Neural cell (in vitro differentiated cells): ENCODE results near the gene FKRP. TPM values are rescaled to one million over a fixed set of nuclear protein-coding genes. Genes with fewer than 3 reads are reported as not detected.

Experiments
- H2AFZ ChIP-seq: fragments of 200-600, 300-800 bp; sonication (generic), shearing (Covaris generic); 2 replicates; pipeline ENCODE4 v1.6.0; 2014; ENCODE audit warnings: low read depth, mild to moderate bottlenecking, antibody characterized with exemption, low read length, moderate library complexity
- H3F3A ChIP-seq: fragments of 200-600 bp; shearing (Covaris generic); 2 replicates; pipeline ENCODE4 v1.6.1; 2016; ENCODE audit warnings: mild to moderate bottlenecking, moderate library complexity, mixed read lengths, antibody characterized with exemption, low read length; ENCODE audit not compliant: insufficient read depth, poor library complexity, severe bottlenecking
- H3K27ac ChIP-seq: fragments of 200-600, 300-800 bp; sonication (generic), shearing (Covaris generic); 2 replicates; pipeline ENCODE4 v1.5.1; 2014; ENCODE audit warnings: mild to moderate bottlenecking, low read length, moderate library complexity
- H3K27me3 ChIP-seq: fragments of 300-800, 200-600 bp; sonication (generic), shearing (Covaris generic); 2 replicates; pipeline ENCODE4 v1.6.0; 2014; ENCODE audit warnings: mild to moderate bottlenecking, low read depth, low read length, moderate library complexity; ENCODE audit not compliant: insufficient read depth
- H3K36me3 ChIP-seq: fragments of 300-800, 200-600 bp; sonication (generic), shearing (Covaris generic); 2 replicates; pipeline ENCODE4 v1.5.1; 2014; ENCODE audit warnings: mild to moderate bottlenecking, antibody characterized with exemption, low read length, moderate library complexity; ENCODE audit not compliant: insufficient read depth
- H3K4me2 ChIP-seq: fragments of 300-800, 200-600 bp; sonication (generic), shearing (Covaris generic); 2 replicates; pipeline ENCODE4 v1.6.0; 2014; ENCODE audit warnings: mild to moderate bottlenecking, low read length
- H3K4me3 ChIP-seq: fragments of 300-800, 200-600 bp; sonication (generic), shearing (Covaris generic); 2 replicates; pipeline ENCODE4 v1.5.1; 2014; ENCODE audit warnings: mild to moderate bottlenecking, low read length, moderate library complexity
- H3K79me2 ChIP-seq: fragments of 200-600 bp; shearing (Covaris generic); replicated peaks from 2 replicates; pipeline ENCODE4 v1.6.0; 2014; ENCODE audit warnings: mild to moderate bottlenecking, low read length, moderate library complexity; ENCODE audit not compliant: insufficient read depth
- H3K9ac ChIP-seq: fragments of 300-800, 200-600 bp; sonication (generic), shearing (Covaris generic); 2 replicates; pipeline ENCODE4 v1.6.1; 2016; ENCODE audit warnings: mild to moderate bottlenecking, low read length, mixed read lengths
- H3K9me2 ChIP-seq: fragments of 200-600 bp; shearing (Covaris generic); 2 replicates; pipeline ENCODE4 v1.6.1; 2016; ENCODE audit warnings: mild to moderate bottlenecking, low read length, mixed read lengths; ENCODE audit not compliant: insufficient read depth
- H3K9me3 ChIP-seq: fragments of 200-600, 300-800 bp; sonication (generic), shearing (Covaris generic); 2 replicates; pipeline ENCODE4 v1.6.1; 2016; ENCODE audit warnings: mild to moderate bottlenecking, mixed run types, low read length, moderate library complexity, mixed read lengths
- H4K20me1 ChIP-seq: fragments of 200-600 bp; shearing (Covaris generic); 2 replicates; pipeline ENCODE4 v1.6.1; 2016; ENCODE audit warnings: mild to moderate bottlenecking, mixed run types; ENCODE audit not compliant: insufficient read depth
- EP300 ChIP-seq: fragments of 450-650 bp; conservative IDR thresholded peaks from 2 replicates; pipeline ENCODE4 v1.6.1; 2014; ENCODE audit warnings: antibody characterized with exemption, mild to moderate bottlenecking, moderate library complexity; ENCODE audit not compliant: poor library complexity, severe bottlenecking
- EZH2 ChIP-seq: fragments of 200-600, 300-800 bp; shearing (Covaris generic), sonication (generic); IDR thresholded peaks from 2 replicates; pipeline ENCODE4 v1.6.1; 2014; ENCODE audit warnings: antibody characterized with exemption, low read length, borderline replicate concordance, mild to moderate bottlenecking; ENCODE audit not compliant: insufficient read depth, poor library complexity, severe bottlenecking
- MXI1 ChIP-seq: fragments of 450-650 bp; conservative IDR thresholded peaks from 2 replicates; pipeline ENCODE4 v1.6.1; 2014; ENCODE audit warnings: antibody characterized with exemption, mild to moderate bottlenecking; ENCODE audit not compliant: poor library complexity, severe bottlenecking
- POLR2AphosphoS5 ChIP-seq: IDR thresholded peaks from 2 replicates; pipeline ENCODE4 v1.6.1; 2012
- RAD21 ChIP-seq: fragments of 450-650 bp; conservative IDR thresholded peaks from 2 replicates; pipeline ENCODE4 v1.6.1; 2014; ENCODE audit warnings: antibody characterized with exemption, mild to moderate bottlenecking, moderate library complexity
- SMC3 ChIP-seq: fragments of 450-650 bp; conservative IDR thresholded peaks from 2 replicates; pipeline ENCODE4 v1.6.1; 2014; ENCODE audit warnings: antibody characterized with exemption, mild to moderate bottlenecking, moderate library complexity; ENCODE audit not compliant: poor library complexity
- TAF1 ChIP-seq: IDR thresholded peaks from 2 replicates; pipeline ENCODE4 v1.6.1; 2012; ENCODE audit warnings: low read depth
- polyA plus RNA-seq: library from polyadenylated mRNA; depleted of rRNA; stranded (reverse); fragments of >200 nt; gene quantifications from 2 replicates; pipeline ENCODE4 v1.2.3, GENCODE V29; 2014
- TF ChIP-seq, protein P1 (sequence below): fragments of 450-650 bp; IDR thresholded peaks from 2 replicates; pipeline ENCODE4 v1.5.1; 2014; ENCODE audit warnings: antibody characterized with exemption, mild to moderate bottlenecking, moderate library complexity; ENCODE audit not compliant: poor library complexity, severe bottlenecking
- TF ChIP-seq, protein P2 (sequence below): IDR thresholded peaks from 2 replicates; pipeline ENCODE4 v1.6.1; 2012; ENCODE audit warnings: borderline replicate concordance

FKRP gene
- polyA plus RNA-seq, 1 donor from 2014 or later, result 27.8 TPM

DNA sequence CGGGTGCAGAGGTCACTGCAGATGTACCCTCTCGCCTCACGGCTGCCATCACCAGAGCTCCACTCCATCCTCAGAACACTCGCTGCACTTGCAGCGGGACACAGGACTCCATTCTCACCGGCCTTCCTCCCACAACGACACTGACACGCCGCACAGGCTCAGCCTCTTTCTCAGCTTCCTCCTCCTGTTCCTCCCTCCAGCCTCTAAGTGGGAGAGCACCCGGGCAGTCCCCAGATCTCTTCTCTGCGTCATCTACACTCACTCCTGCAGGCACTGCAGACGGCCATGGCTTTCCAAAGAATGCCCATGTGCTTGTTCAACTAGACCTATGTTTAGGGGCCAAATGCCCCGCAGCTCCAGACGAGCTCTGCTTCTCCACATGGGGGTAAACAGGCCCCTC, 14.3 kb upstream of the FKRP start:
- Histone ChIP-seq H3K27ac (no peak overlapping the region), H4K20me1 (peaks cover 18% of the 10 kb centered on the region)

DNA sequence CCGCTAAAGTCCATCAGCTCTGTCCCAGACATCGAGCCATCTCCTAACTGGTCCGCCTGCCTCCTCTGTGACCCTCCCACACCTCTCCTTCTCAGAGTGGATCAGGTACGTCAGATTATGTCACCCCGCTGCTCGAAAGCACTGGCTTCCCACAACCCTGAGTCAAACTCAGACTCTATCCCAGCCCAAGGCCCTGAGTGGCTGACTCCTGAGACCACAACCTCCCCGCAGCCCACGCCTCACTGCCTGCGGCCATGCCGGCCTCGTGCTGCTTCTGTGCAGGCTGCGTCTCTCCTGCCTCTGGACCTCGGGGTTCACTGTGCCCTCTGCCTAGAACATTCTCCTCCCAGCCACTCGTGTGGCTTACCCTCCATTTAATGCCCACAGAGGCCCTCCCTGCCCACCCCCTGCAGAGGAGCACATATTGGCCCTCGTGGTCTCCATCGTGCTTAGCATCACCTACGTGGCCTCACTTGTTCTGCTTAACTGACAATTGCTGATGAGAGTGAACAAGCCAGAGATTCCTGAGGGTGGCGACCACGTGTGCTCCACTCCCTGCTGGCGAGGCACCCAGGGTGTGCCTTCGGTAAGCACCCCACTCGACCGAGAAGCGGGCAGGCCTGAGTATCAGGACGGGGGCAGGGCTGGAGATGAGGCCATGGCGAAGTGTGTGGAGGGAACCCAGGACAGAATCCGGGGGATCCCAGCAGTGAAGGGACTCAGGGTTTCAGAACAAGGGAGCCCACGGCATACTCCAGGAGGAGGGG, 13.5 kb upstream of the FKRP start:
- H3K79me2 ChIP-seq, result peaks cover 11% of the 10 kb centered on the region
- TF ChIP-seq, protein P1, sequence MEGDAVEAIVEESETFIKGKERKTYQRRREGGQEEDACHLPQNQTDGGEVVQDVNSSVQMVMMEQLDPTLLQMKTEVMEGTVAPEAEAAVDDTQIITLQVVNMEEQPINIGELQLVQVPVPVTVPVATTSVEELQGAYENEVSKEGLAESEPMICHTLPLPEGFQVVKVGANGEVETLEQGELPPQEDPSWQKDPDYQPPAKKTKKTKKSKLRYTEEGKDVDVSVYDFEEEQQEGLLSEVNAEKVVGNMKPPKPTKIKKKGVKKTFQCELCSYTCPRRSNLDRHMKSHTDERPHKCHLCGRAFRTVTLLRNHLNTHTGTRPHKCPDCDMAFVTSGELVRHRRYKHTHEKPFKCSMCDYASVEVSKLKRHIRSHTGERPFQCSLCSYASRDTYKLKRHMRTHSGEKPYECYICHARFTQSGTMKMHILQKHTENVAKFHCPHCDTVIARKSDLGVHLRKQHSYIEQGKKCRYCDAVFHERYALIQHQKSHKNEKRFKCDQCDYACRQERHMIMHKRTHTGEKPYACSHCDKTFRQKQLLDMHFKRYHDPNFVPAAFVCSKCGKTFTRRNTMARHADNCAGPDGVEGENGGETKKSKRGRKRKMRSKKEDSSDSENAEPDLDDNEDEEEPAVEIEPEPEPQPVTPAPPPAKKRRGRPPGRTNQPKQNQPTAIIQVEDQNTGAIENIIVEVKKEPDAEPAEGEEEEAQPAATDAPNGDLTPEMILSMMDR, result no peak
- TF ChIP-seq EZH2, result no peak
- no peak for TF ChIP-seq RAD21
- TF ChIP-seq MXI1, result no peak
- TF ChIP-seq POLR2AphosphoS5, result no peak
- no peak for TF ChIP-seq TAF1
- peaks cover 18% of the 10 kb centered on the region for H4K20me1 ChIP-seq
- H3K4me3 ChIP-seq, result no peak overlapping the region
- H3K4me2 ChIP-seq, result no peak overlapping the region
- H3F3A ChIP-seq, result no peaks in the 10 kb centered on the region
- no peaks in the 10 kb centered on the region for H3K9me2 ChIP-seq
- H3K27me3 ChIP-seq, result no peaks in the 10 kb centered on the region
- peaks cover 6% of the 10 kb centered on the region for H3K36me3 ChIP-seq
- no peak overlapping the region for H3K27ac ChIP-seq
- H3K9me3 ChIP-seq, result no peaks in the 10 kb centered on the region
- H3K9ac ChIP-seq, result no peak overlapping the region
- no peak overlapping the region for H2AFZ ChIP-seq

More for the DNA sequence above, 14.3 kb upstream of the FKRP start:
- Histone ChIP-seq H2AFZ (no peak overlapping the region), H3K9me2 (no peaks in the 10 kb centered on the region), H3K36me3 (peaks cover 2% of the 10 kb centered on the region), H3K4me3 (no peak overlapping the region), H3K9me3 (no peaks in the 10 kb centered on the region), H3K79me2 (peaks cover 11% of the 10 kb centered on the region), H3K9ac (no peak overlapping the region), H3K27me3 (no peaks in the 10 kb centered on the region), H3F3A (no peaks in the 10 kb centered on the region), H3K4me2 (no peak overlapping the region)
- TF ChIP-seq, protein P1, result no peak
- TF ChIP-seq TAF1 (no peak), MXI1 (no peak), EZH2 (no peak), EP300 (no peak), SMC3 (no peak), POLR2AphosphoS5 (no peak), RAD21 (no peak)
- TF ChIP-seq, protein P2, sequence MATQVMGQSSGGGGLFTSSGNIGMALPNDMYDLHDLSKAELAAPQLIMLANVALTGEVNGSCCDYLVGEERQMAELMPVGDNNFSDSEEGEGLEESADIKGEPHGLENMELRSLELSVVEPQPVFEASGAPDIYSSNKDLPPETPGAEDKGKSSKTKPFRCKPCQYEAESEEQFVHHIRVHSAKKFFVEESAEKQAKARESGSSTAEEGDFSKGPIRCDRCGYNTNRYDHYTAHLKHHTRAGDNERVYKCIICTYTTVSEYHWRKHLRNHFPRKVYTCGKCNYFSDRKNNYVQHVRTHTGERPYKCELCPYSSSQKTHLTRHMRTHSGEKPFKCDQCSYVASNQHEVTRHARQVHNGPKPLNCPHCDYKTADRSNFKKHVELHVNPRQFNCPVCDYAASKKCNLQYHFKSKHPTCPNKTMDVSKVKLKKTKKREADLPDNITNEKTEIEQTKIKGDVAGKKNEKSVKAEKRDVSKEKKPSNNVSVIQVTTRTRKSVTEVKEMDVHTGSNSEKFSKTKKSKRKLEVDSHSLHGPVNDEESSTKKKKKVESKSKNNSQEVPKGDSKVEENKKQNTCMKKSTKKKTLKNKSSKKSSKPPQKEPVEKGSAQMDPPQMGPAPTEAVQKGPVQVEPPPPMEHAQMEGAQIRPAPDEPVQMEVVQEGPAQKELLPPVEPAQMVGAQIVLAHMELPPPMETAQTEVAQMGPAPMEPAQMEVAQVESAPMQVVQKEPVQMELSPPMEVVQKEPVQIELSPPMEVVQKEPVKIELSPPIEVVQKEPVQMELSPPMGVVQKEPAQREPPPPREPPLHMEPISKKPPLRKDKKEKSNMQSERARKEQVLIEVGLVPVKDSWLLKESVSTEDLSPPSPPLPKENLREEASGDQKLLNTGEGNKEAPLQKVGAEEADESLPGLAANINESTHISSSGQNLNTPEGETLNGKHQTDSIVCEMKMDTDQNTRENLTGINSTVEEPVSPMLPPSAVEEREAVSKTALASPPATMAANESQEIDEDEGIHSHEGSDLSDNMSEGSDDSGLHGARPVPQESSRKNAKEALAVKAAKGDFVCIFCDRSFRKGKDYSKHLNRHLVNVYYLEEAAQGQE, result no peak
